Astrocyte (in vitro differentiated cells and primary cell): ENCODE measurements around the gene CYP4F22. TPM values are rescaled to one million over a fixed set of nuclear protein-coding genes. Genes with fewer than 3 reads are reported as not detected.
A peak's percentile ranks its signal among the peaks of the same experiment; 100 is the strongest.

Experiments used
- DNase-seq: peaks from one replicate; pipeline ENCODE4 v3.0.0-alpha.2; 2010; ENCODE audit warnings: low read depth
- FAIRE-seq: peaks from 2 replicates; lab custom pipeline; 2011; peaks lifted over from hg19 to GRCh38; lab: Jason Lieb, UNC
- H2AFZ ChIP-seq: 2 replicates; pipeline ENCODE4 v1.6.0; 2012; ENCODE audit warnings: low read depth, low read length, inconsistent platforms
- H3K27ac ChIP-seq: 2 replicates; pipeline ENCODE4 v1.5.1; 2011; ENCODE audit warnings: low read depth, low read length, inconsistent platforms
- H3K27me3 ChIP-seq: 2 replicates; pipeline ENCODE4 v1.6.0; 2011; ENCODE audit warnings: low read length, inconsistent platforms; ENCODE audit not compliant: insufficient read depth
- H3K36me3 ChIP-seq: 2 replicates; pipeline ENCODE4 v1.5.1; 2011; ENCODE audit warnings: low read length, inconsistent platforms; ENCODE audit not compliant: insufficient read depth
- H3K4me1 ChIP-seq: 2 replicates; pipeline ENCODE4 v1.5.1; 2011; ENCODE audit warnings: low read length, inconsistent platforms; ENCODE audit not compliant: insufficient read depth
- H3K4me2 ChIP-seq: 2 replicates; pipeline ENCODE4 v1.6.0; 2012; ENCODE audit warnings: low read length, inconsistent platforms
- H3K4me3 ChIP-seq: 2 replicates; pipeline ENCODE4 v1.5.1; 2011; ENCODE audit warnings: low read depth, mild to moderate bottlenecking, low read length, inconsistent platforms; ENCODE audit not compliant: insufficient read depth
- H3K79me2 ChIP-seq: 2 replicates; pipeline ENCODE4 v1.6.0; 2012; ENCODE audit warnings: mild to moderate bottlenecking, low read length, inconsistent platforms; ENCODE audit not compliant: insufficient read depth
- H3K9ac ChIP-seq: 2 replicates; pipeline ENCODE4 v1.6.0; 2012; ENCODE audit warnings: mild to moderate bottlenecking, low read length, inconsistent platforms
- H3K9me3 ChIP-seq: 2 replicates; pipeline ENCODE4 v1.5.1; 2012; ENCODE audit warnings: low read depth, mild to moderate bottlenecking, low read length, inconsistent platforms; ENCODE audit not compliant: insufficient read depth
- H4K20me1 ChIP-seq: 2 replicates; pipeline ENCODE4 v1.6.0; 2012; ENCODE audit warnings: low read length, inconsistent platforms; ENCODE audit not compliant: insufficient read depth
- H3K27ac Mint-ChIP-seq: one replicate; pipeline ENCODE4 v1.8.0; 2021; ENCODE audit warnings: mild to moderate bottlenecking, mixed read lengths; ENCODE audit not compliant: unreplicated experiment
- H3K27me3 Mint-ChIP-seq: one replicate; pipeline ENCODE4 v1.8.0; 2021; ENCODE audit warnings: low read depth, mixed read lengths; ENCODE audit not compliant: unreplicated experiment
- H3K36me3 Mint-ChIP-seq: one replicate; pipeline ENCODE4 v1.8.0; 2021; ENCODE audit warnings: low read depth, mixed read lengths; ENCODE audit not compliant: unreplicated experiment
- H3K4me1 Mint-ChIP-seq: one replicate; pipeline ENCODE4 v1.8.0; 2021; ENCODE audit warnings: low read depth, mixed read lengths; ENCODE audit not compliant: unreplicated experiment
- H3K4me3 Mint-ChIP-seq: one replicate; pipeline ENCODE4 v1.8.0; 2021; ENCODE audit warnings: mild to moderate bottlenecking, moderate library complexity, mixed read lengths; ENCODE audit not compliant: unreplicated experiment
- H3K9me3 Mint-ChIP-seq: one replicate; pipeline ENCODE4 v1.8.0; 2021; ENCODE audit warnings: mild to moderate bottlenecking, mixed read lengths; ENCODE audit not compliant: unreplicated experiment
- CTCF ChIP-seq: IDR thresholded peaks from 2 replicates; pipeline ENCODE4 v1.5.1; 2011; ENCODE audit warnings: low read depth, mild to moderate bottlenecking, inconsistent platforms, low read length, moderate library complexity; ENCODE audit not compliant: insufficient read depth
- EZH2 ChIP-seq: IDR thresholded peaks from 2 replicates; pipeline ENCODE4 v1.6.1; 2012; ENCODE audit warnings: mild to moderate bottlenecking, low read length, inconsistent platforms; ENCODE audit not compliant: insufficient read depth
- total RNA-seq: library from RNA; stranded (reverse); gene quantifications from 2 replicates; pipeline ENCODE4 v1.2.1, GENCODE V29; 2021

The CYP4F22 gene
- total RNA-seq, 1 donor from 2014 or later = not detected

GRCh38 chr19:15550273-15550672, 41.9 kb downstream of the CYP4F22 start:
- Histone ChIP-seq H3K9ac (no peak overlapping the region), H3K27me3 (no peaks in the 10 kb centered on the region), H4K20me1 (no peaks in the 10 kb centered on the region), H3K27ac (no peak overlapping the region), H3K4me1 (no peaks in the 10 kb centered on the region), H3K36me3 (no peaks in the 10 kb centered on the region), H3K4me2 (no peak overlapping the region), H3K4me3 (no peak overlapping the region), H2AFZ (no peak overlapping the region), H3K79me2 (no peaks in the 10 kb centered on the region), H3K9me3 (no peaks in the 10 kb centered on the region)
- peaks cover 4% of the 10 kb centered on the region for H3K27me3 Mint-ChIP-seq
- H3K4me3 Mint-ChIP-seq = no peak overlapping the region
- peaks cover 10% of the 10 kb centered on the region for H3K9me3 Mint-ChIP-seq
- DNase-seq (no peak), FAIRE-seq (no peak)
- H3K36me3 Mint-ChIP-seq = no peaks in the 10 kb centered on the region
- H3K4me1 Mint-ChIP-seq = no peaks in the 10 kb centered on the region
- no peak overlapping the region for H3K27ac Mint-ChIP-seq
- TF ChIP-seq EZH2 (no peak), CTCF (no peak)

GRCh38 chr19:15550929-15551292, 42.6 kb downstream of the CYP4F22 start:
- Histone ChIP-seq H3K9me3 (no peaks in the 10 kb centered on the region), H3K4me1 (peaks cover 2% of the 10 kb centered on the region), H3K9ac (no peak overlapping the region), H3K27ac (no peak overlapping the region), H3K27me3 (no peaks in the 10 kb centered on the region), H3K4me2 (peak overlapping the region; percentile 60), H3K4me3 (no peak overlapping the region), H4K20me1 (no peaks in the 10 kb centered on the region), H2AFZ (peak overlapping the region; percentile 69), H3K36me3 (no peaks in the 10 kb centered on the region), H3K79me2 (no peaks in the 10 kb centered on the region)
- DNase-seq = no peak
- Mint-ChIP-seq H3K4me1 (no peaks in the 10 kb centered on the region), H3K9me3 (peaks cover 10% of the 10 kb centered on the region), H3K27ac (no peak overlapping the region), H3K27me3 (peaks cover 7% of the 10 kb centered on the region), H3K4me3 (no peak overlapping the region), H3K36me3 (no peaks in the 10 kb centered on the region)
- TF ChIP-seq EZH2 (no peak), CTCF (no peak)
- FAIRE-seq = no peak

- no peaks in the 10 kb centered on the region for H3K4me1 Mint-ChIP-seq
- no peak for FAIRE-seq
- H3K27ac ChIP-seq = no peak overlapping the region
- H3K27me3 ChIP-seq = no peaks in the 10 kb centered on the region
- no peak overlapping the region for H3K9ac ChIP-seq
- TF ChIP-seq EZH2 = no peak
- no peak for TF ChIP-seq CTCF
- no peaks in the 10 kb centered on the region for H3K9me3 ChIP-seq
- H2AFZ ChIP-seq = peak overlapping the region; percentile 69
- peaks cover 6% of the 10 kb centered on the region for H3K4me1 ChIP-seq
- no peaks in the 10 kb centered on the region for H3K36me3 ChIP-seq
- peaks cover 10% of the 10 kb centered on the region for H3K9me3 Mint-ChIP-seq
- H3K36me3 Mint-ChIP-seq = no peaks in the 10 kb centered on the region
- no peak overlapping the region for H3K4me3 ChIP-seq
- peak overlapping the region; percentile 60 for H3K4me2 ChIP-seq
- H3K79me2 ChIP-seq = no peaks in the 10 kb centered on the region
- H3K27me3 Mint-ChIP-seq = peaks cover 12% of the 10 kb centered on the region
- DNase-seq = no peak
- no peak overlapping the region for H3K27ac Mint-ChIP-seq
- no peak overlapping the region for H3K4me3 Mint-ChIP-seq
- H4K20me1 ChIP-seq = no peaks in the 10 kb centered on the region
Observed at GRCh38 chr19:15551293-15552004, 43.1 kb downstream of the CYP4F22 start.
